HEK293T (cell line): ENCODE measurements around the gene NOVA2.

Experiments
- CTCF ChIA-PET: fragments of 350-600 bp; formaldehyde crosslinking; extraction: SDS; loops from one replicate; lab custom pipeline; 2021; ENCODE audit warnings: antibody characterized with exemption, inconsistent platforms; lab: Yijun Ruan, JAX
- POLR2A ChIA-PET: fragments of 350-600 bp; formaldehyde crosslinking; extraction: SDS; loops from one replicate; lab custom pipeline; 2020; ENCODE audit warnings: antibody characterized with exemption, inconsistent platforms; lab: Yijun Ruan, JAX
- DNase-seq: peaks from one replicate; pipeline ENCODE4 v3.0.0; 2012; ENCODE audit warnings: mixed read lengths; ENCODE audit errors: extremely low spot score
- ARNT ChIP-seq: fragments of 450-650 bp; IDR thresholded peaks from 2 replicates; pipeline ENCODE4 v1.6.1; 2017; ENCODE audit warnings: mild to moderate bottlenecking
- BHLHE40 ChIP-seq: fragments of 450-650 bp; IDR thresholded peaks from 2 replicates; pipeline ENCODE4 v1.6.1; 2016; ENCODE audit warnings: mild to moderate bottlenecking, moderate library complexity, borderline replicate concordance
- CTBP1 ChIP-seq: fragments of 450-650 bp; IDR thresholded peaks from 2 replicates; pipeline ENCODE4 v1.6.1; 2016; ENCODE audit warnings: borderline replicate concordance
- ELF4 ChIP-seq: fragments of 450-650 bp; IDR thresholded peaks from 2 replicates; pipeline ENCODE4 v1.6.1; 2017; ENCODE audit warnings: antibody characterized with exemption
- FOXA1 ChIP-seq: fragments of 450-650 bp; IDR thresholded peaks from 2 replicates; pipeline ENCODE4 v1.6.1; 2016; ENCODE audit warnings: mild to moderate bottlenecking
- FOXK2 ChIP-seq: fragments of 450-650 bp; IDR thresholded peaks from 2 replicates; pipeline ENCODE4 v1.6.1; 2016; ENCODE audit warnings: mild to moderate bottlenecking
- FOXM1 ChIP-seq: fragments of 450-650 bp; IDR thresholded peaks from 2 replicates; pipeline ENCODE4 v1.6.1; 2017; ENCODE audit warnings: mild to moderate bottlenecking, borderline replicate concordance
- HDGF ChIP-seq: fragments of 450-650 bp; IDR thresholded peaks from 2 replicates; pipeline ENCODE4 v1.6.1; 2017; ENCODE audit warnings: antibody characterized with exemption, borderline replicate concordance
- L3MBTL2 ChIP-seq: fragments of 450-650 bp; conservative IDR thresholded peaks from 2 replicates; pipeline ENCODE4 v1.6.1; 2016; ENCODE audit warnings: mild to moderate bottlenecking
- LEF1 ChIP-seq: fragments of 450-650 bp; IDR thresholded peaks from 2 replicates; pipeline ENCODE4 v1.6.1; 2017; ENCODE audit warnings: mild to moderate bottlenecking, borderline replicate concordance
- NFRKB ChIP-seq: fragments of 450-650 bp; IDR thresholded peaks from 2 replicates; pipeline ENCODE4 v1.6.1; 2016; ENCODE audit warnings: mild to moderate bottlenecking, moderate library complexity
- PKNOX1 ChIP-seq: fragments of 450-650 bp; IDR thresholded peaks from 2 replicates; pipeline ENCODE4 v1.6.1; 2016
- SP1 ChIP-seq: fragments of 450-650 bp; IDR thresholded peaks from 2 replicates; pipeline ENCODE4 v1.6.1; 2017
- SUZ12 ChIP-seq: fragments of 450-650 bp; IDR thresholded peaks from 2 replicates; pipeline ENCODE4 v1.6.1; 2016; ENCODE audit warnings: mild to moderate bottlenecking
- TARDBP ChIP-seq: fragments of 450-650 bp; IDR thresholded peaks from 2 replicates; pipeline ENCODE4 v1.6.1; 2016
- ZNF384 ChIP-seq: fragments of 450-650 bp; IDR thresholded peaks from 2 replicates; pipeline ENCODE4 v1.6.1; 2016

Gene NOVA2

GRCh38 chr19:46019270-46019669 lies 45.6 kb upstream of the NOVA2 start:
- TF ChIP-seq NFRKB (no peak), PKNOX1 (no peak), FOXM1 (no peak), SUZ12 (no peak), FOXA1 (no peak), BHLHE40 (no peak), TARDBP (no peak), FOXK2 (no peak), ELF4 (no peak), HDGF (no peak), LEF1 (no peak), CTBP1 (no peak), ZNF384 (no peak), SP1 (no peak), ARNT (no peak), L3MBTL2 (no peak)
- POLR2A ChIA-PET, result interaction anchor here (0.7 kb wide), 1 partner anchor 117 kb away, joined by 3 read pairs; the partner anchor contains the start of gene MYPOP
- DNase-seq, result no peak
- CTCF ChIA-PET, result interaction anchor here (0.6 to 1.5 kb wide), 5 partner anchors 10 to 246 kb away, joined by 3 to 4 read pairs (median 3); no protein-coding TSS in a partner anchor

- ChIA-PET CTCF (interaction anchor here (0.6 to 1.5 kb wide), 3 partner anchors 10 to 179 kb away, joined by 3 to 4 read pairs (median 4); no protein-coding TSS in a partner anchor), POLR2A (interaction anchor here (0.7 kb wide), 1 partner anchor 116 kb away, joined by 3 read pairs; the partner anchor contains the start of gene MYPOP)
- TF ChIP-seq FOXM1, result no peak
- no peak for DNase-seq
Measured at GRCh38 chr19:46018729-46019251, 45.1 kb upstream of the NOVA2 start.

GRCh38 chr19:46017874-46018675 lies 44.4 kb upstream of the NOVA2 start:
- POLR2A ChIA-PET, result interaction anchor here (0.7 kb wide), 1 partner anchor 116 kb away, joined by 3 read pairs; the partner anchor contains the start of gene MYPOP
- CTCF ChIA-PET, result interaction anchor here (0.6 to 1.4 kb wide), 2 partner anchors 11 to 27 kb away, joined by 4 to 8 read pairs; no protein-coding TSS in a partner anchor
- no peak for TF ChIP-seq BHLHE40
- DNase-seq, result no peak

- TF ChIP-seq NFRKB (no peak), PKNOX1 (no peak), HDGF (no peak), FOXM1 (no peak), SUZ12 (no peak), BHLHE40 (no peak), ELF4 (no peak), ARNT (no peak), TARDBP (no peak), CTBP1 (no peak), LEF1 (no peak), L3MBTL2 (no peak), FOXA1 (no peak), ZNF384 (no peak), SP1 (no peak)
- CTCF ChIA-PET, result interaction anchor here (0.5 to 1.5 kb wide), 8 partner anchors 12 to 152 kb away, joined by 3 to 8 read pairs (median 4); no protein-coding TSS in a partner anchor
- DNase-seq, result no peak
- POLR2A ChIA-PET, result no interaction called here
Measured at GRCh38 chr19:46017095-46017429, 43.4 kb upstream of the NOVA2 start.

- TF ChIP-seq LEF1, result no peak
- no peak for TF ChIP-seq ARNT
- no peak for TF ChIP-seq ZNF384
- no peak for TF ChIP-seq L3MBTL2
- TF ChIP-seq FOXK2, result no peak
- TF ChIP-seq ELF4, result no peak
- TF ChIP-seq PKNOX1, result no peak
- no peak for TF ChIP-seq CTBP1
- no peak for TF ChIP-seq NFRKB
- no peak for TF ChIP-seq TARDBP
- TF ChIP-seq FOXM1, result no peak
- no peak for TF ChIP-seq HDGF
- no peak for TF ChIP-seq SP1
- no peak for TF ChIP-seq FOXA1
- no peak for TF ChIP-seq BHLHE40
- no peak for TF ChIP-seq SUZ12
- DNase-seq, result peak; percentile 92
- ChIA-PET POLR2A (no interaction called here), CTCF (interaction anchor here (0.5 to 1.5 kb wide), 9 partner anchors 12 to 151 kb away, joined by 3 to 8 read pairs (median 4); no protein-coding TSS in a partner anchor)
Measured at GRCh38 chr19:46016426-46017094, 42.9 kb upstream of the NOVA2 start.
